ENCODE results near the gene EHMT2. TPM values are rescaled to one million over a fixed set of nuclear protein-coding genes. Genes with fewer than 3 reads are reported as not detected.

The EHMT2 gene
- polyA plus RNA-seq, 2 of the 4 experiments (the other 2 are of a cell fraction): 15.4 to 32.3 TPM

DNA sequence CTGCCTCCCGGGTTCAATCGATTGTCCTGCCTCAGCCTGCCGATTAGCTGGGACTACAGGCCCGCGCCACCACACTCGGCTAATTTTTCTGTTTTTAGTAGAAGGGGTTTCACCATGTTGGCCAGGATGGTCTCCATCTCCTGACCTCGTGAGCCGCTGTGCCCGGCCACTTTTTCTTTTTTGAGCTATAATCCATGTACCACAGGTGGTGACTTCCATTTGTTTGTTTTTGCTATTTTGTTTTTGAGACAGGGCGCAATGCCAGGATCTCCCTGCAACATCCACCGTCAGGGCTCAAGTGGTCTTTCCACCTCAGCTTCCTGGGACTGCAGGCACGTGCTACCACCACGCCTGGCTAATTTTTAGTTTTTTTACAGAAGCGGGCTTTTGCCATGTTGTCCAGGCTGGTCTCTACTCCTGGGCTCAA, 61.4 kb downstream of the EHMT2 start:
- H3K4me2 ChIP-seq: peak overlapping the region; percentile 99
- FAIRE-seq (no peak), DNase-seq (ENCODE audit: low read depth in 1 of 2, low spot score in 1 of 2) (no peak), ATAC-seq (no peak)
- peak overlapping the region; percentile 99 to 100 for H3K27ac ChIP-seq
- peak overlapping the region; percentile 99 for H3K4me3 ChIP-seq
- CTCF ChIA-PET: interaction anchor here (1.2 kb wide), 1 partner anchor 44 kb away, joined by 3 read pairs; no protein-coding TSS in a partner anchor
- POLR2A ChIA-PET: interaction anchor here (1.0 to 2.1 kb wide), 2 partner anchors 9 to 136 kb away, joined by 9 to 11 read pairs; partner anchors contain the start of genes DXO and HSPA1B
- peaks cover 29% of the 10 kb centered on the region for H3K4me1 ChIP-seq
- WGBS (ENCODE audit: missing lambda C conversion rate): under 1% methylated on average over 14 of the region's 14 CpGs
- TF ChIP-seq, protein P1, sequence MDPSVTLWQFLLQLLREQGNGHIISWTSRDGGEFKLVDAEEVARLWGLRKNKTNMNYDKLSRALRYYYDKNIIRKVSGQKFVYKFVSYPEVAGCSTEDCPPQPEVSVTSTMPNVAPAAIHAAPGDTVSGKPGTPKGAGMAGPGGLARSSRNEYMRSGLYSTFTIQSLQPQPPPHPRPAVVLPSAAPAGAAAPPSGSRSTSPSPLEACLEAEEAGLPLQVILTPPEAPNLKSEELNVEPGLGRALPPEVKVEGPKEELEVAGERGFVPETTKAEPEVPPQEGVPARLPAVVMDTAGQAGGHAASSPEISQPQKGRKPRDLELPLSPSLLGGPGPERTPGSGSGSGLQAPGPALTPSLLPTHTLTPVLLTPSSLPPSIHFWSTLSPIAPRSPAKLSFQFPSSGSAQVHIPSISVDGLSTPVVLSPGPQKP (IDR thresholded peaks at IDR 0.05; ENCODE audit: low read depth, low read length): no peak
- TF ChIP-seq TFCP2L1 (CRISPR knock-in tag; IDR thresholded peaks at IDR 0.05) (no peak), TP53 (CRISPR knock-in tag; IDR thresholded peaks at IDR 0.05) (no peak), CHD4 (IDR thresholded peaks at IDR 0.05; ENCODE audit: borderline replicate concordance) (no peak), MYC (IDR thresholded peaks at IDR 0.05; ENCODE audit: borderline replicate concordance, low read length) (no peak), EHF (CRISPR knock-in tag; IDR thresholded peaks at IDR 0.05) (no peak), GATA3 (IDR thresholded peaks at IDR 0.05; ENCODE audit: borderline replicate concordance) (no peak), ZSCAN20 (CRISPR knock-in tag; IDR thresholded peaks at IDR 0.05) (no peak), NPAS2 (CRISPR knock-in tag; IDR thresholded peaks at IDR 0.05; ENCODE audit: borderline replicate concordance) (no peak), POLR2A (IDR thresholded peaks at IDR 0.05; ENCODE audit: low read length) (no peak), ZFP36 (IDR thresholded peaks at IDR 0.05; ENCODE audit: borderline replicate concordance, partially characterized antibody) (no peak), RFX5 (IDR thresholded peaks at IDR 0.05) (no peak), JUNB (IDR thresholded peaks at IDR 0.05) (no peak)
- TF ChIP-seq, protein P2, sequence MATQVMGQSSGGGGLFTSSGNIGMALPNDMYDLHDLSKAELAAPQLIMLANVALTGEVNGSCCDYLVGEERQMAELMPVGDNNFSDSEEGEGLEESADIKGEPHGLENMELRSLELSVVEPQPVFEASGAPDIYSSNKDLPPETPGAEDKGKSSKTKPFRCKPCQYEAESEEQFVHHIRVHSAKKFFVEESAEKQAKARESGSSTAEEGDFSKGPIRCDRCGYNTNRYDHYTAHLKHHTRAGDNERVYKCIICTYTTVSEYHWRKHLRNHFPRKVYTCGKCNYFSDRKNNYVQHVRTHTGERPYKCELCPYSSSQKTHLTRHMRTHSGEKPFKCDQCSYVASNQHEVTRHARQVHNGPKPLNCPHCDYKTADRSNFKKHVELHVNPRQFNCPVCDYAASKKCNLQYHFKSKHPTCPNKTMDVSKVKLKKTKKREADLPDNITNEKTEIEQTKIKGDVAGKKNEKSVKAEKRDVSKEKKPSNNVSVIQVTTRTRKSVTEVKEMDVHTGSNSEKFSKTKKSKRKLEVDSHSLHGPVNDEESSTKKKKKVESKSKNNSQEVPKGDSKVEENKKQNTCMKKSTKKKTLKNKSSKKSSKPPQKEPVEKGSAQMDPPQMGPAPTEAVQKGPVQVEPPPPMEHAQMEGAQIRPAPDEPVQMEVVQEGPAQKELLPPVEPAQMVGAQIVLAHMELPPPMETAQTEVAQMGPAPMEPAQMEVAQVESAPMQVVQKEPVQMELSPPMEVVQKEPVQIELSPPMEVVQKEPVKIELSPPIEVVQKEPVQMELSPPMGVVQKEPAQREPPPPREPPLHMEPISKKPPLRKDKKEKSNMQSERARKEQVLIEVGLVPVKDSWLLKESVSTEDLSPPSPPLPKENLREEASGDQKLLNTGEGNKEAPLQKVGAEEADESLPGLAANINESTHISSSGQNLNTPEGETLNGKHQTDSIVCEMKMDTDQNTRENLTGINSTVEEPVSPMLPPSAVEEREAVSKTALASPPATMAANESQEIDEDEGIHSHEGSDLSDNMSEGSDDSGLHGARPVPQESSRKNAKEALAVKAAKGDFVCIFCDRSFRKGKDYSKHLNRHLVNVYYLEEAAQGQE (IDR thresholded peaks at IDR 0.05): no peak
- TF ChIP-seq, protein P3, sequence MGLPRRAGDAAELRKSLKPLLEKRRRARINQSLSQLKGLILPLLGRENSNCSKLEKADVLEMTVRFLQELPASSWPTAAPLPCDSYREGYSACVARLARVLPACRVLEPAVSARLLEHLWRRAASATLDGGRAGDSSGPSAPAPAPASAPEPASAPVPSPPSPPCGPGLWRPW (IDR thresholded peaks at IDR 0.05): no peak
- TF ChIP-seq, protein P4, sequence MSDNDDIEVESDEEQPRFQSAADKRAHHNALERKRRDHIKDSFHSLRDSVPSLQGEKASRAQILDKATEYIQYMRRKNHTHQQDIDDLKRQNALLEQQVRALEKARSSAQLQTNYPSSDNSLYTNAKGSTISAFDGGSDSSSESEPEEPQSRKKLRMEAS (IDR thresholded peaks at IDR 0.05): no peak; the same call in 1 of the 2 replicates
- no peaks in the 10 kb centered on the region for H3K9me3 ChIP-seq

DNA sequence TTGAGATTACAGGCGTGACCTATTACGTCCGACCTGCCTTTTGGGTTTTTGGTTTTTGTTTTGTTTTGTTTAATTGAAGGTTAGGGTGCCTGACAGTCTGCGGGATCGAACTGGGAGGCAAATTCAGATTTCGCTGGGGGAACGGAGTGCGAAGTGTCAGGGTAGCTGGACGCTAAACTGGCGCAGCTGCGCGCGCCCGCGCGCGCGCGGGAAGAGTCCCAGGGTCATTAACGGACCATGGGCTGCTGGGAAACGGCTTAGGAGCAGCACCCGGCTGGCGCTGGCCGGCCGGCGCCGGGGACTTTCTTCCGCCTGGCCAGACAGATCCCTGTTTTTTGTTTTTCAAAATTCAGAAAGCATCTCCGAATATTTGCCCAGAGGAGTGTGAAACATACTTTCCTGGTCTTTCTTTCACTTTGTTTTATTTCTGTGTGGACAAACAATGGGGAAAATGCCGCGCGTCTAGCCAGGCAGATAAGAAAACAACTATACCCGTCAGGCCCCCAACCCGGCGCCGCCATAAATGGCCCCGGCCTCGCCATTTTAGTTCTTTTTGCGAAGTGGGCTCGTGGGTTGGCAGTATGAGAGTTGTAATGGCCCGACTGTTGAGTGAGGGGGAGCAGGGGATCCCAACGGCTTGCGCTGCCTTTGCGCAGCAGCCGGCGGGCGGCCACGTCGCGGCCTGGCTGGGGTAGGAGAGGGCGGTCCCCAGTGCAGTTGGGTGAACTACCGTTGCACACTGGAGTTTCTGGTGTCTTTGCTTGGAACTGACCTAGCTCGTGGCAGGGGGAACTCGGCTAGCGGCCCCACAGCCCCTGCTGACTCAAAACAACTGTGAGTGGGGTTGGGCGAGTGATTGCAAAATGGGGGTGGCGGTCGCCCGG, 62.9 kb downstream of the EHMT2 start:
- peak overlapping the region; percentile 99 to 100 for H3K27ac ChIP-seq
- peak overlapping the region; percentile 99 for H3K4me2 ChIP-seq
- peak; percentile 89 to 94 for ATAC-seq
- FAIRE-seq: no peak
- peaks cover 31% of the 10 kb centered on the region for H3K4me1 ChIP-seq
- WGBS (ENCODE audit: missing lambda C conversion rate): 2% methylated on average over 41 of the region's 59 CpGs
- peak overlapping the region; percentile 99 for H3K4me3 ChIP-seq
- DNase-seq (ENCODE audit: low read depth in 1 of 2, low spot score in 1 of 2): peak; percentile 77 to 89
- ChIA-PET POLR2A (interaction anchor here (0.6 to 2.0 kb wide), 8 partner anchors 12 to 64 kb away, joined by 3 to 8 read pairs (median 4); partner anchors contain the start of genes HSPA1A, HSPA1L and NEU1), CTCF (no interaction called here)
- no peaks in the 10 kb centered on the region for H3K9me3 ChIP-seq
- no peak for TF ChIP-seq RNF2 (IDR thresholded peaks at IDR 0.05; ENCODE audit: borderline replicate concordance, low read depth)
- TF ChIP-seq FOXS1 (CRISPR knock-in tag; IDR thresholded peaks at IDR 0.05): no peak
- TF ChIP-seq JUNB (IDR thresholded peaks at IDR 0.05): no peak
- TF ChIP-seq, protein P5, sequence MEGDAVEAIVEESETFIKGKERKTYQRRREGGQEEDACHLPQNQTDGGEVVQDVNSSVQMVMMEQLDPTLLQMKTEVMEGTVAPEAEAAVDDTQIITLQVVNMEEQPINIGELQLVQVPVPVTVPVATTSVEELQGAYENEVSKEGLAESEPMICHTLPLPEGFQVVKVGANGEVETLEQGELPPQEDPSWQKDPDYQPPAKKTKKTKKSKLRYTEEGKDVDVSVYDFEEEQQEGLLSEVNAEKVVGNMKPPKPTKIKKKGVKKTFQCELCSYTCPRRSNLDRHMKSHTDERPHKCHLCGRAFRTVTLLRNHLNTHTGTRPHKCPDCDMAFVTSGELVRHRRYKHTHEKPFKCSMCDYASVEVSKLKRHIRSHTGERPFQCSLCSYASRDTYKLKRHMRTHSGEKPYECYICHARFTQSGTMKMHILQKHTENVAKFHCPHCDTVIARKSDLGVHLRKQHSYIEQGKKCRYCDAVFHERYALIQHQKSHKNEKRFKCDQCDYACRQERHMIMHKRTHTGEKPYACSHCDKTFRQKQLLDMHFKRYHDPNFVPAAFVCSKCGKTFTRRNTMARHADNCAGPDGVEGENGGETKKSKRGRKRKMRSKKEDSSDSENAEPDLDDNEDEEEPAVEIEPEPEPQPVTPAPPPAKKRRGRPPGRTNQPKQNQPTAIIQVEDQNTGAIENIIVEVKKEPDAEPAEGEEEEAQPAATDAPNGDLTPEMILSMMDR (IDR thresholded peaks at IDR 0.05): no peak
- TF ChIP-seq SMC3 (IDR thresholded peaks at IDR 0.05): no peak
- TF ChIP-seq, protein P1 (IDR thresholded peaks at IDR 0.05; ENCODE audit: low read depth, low read length): no peak
- no peak for TF ChIP-seq RFX5 (IDR thresholded peaks at IDR 0.05)
- TF ChIP-seq HEYL (CRISPR knock-in tag; IDR thresholded peaks at IDR 0.05): no peak
- TF ChIP-seq EHMT2 (IDR thresholded peaks at IDR 0.05; ENCODE audit: low read depth): no peak
- TF ChIP-seq RARB (CRISPR knock-in tag; IDR thresholded peaks at IDR 0.05): 0 out of 2 replicates have a peak, but pooled peaks have one; percentile 37
- no peak for TF ChIP-seq ZFP36 (IDR thresholded peaks at IDR 0.05; ENCODE audit: borderline replicate concordance, partially characterized antibody)
- TF ChIP-seq HOXA7 (CRISPR knock-in tag; IDR thresholded peaks at IDR 0.05): no peak
- TF ChIP-seq GATA3 (IDR thresholded peaks at IDR 0.05; ENCODE audit: borderline replicate concordance): no peak
- no peak for TF ChIP-seq NFE2L2 (conservative IDR thresholded peaks at IDR 0.05; ENCODE audit: low read length)

Measured in A549 (cell line).